RPMI7951 (cell line): ENCODE data around the gene ORMDL2. TPM values are rescaled to one million over a fixed set of nuclear protein-coding genes. Genes with fewer than 3 reads are reported as not detected.
"Not testable (repeated sequence)": the region's sequence is repeated elsewhere in the genome, so short reads cannot be mapped to it uniquely, and the experiment has no call there.

Experiments used
- DNase-seq: peaks from one replicate; pipeline ENCODE4 v3.0.0-alpha.2; 2012; ENCODE audit warnings: low read depth
- total RNA-seq: library from RNA; depleted of rRNA; stranded (reverse); fragments of >200 nt; shearing (Covaris generic); gene quantifications from 2 replicates; pipeline ENCODE4 v1.2.3, GENCODE V29; 2014

The ORMDL2 gene
- total RNA-seq, 1 experiment from 2014 or later, result 37.1 TPM

- no peak for DNase-seq
These were observed 10.5 kb downstream of the ORMDL2 start for GRCh38 chr12:55828357-55828756.

DNA sequence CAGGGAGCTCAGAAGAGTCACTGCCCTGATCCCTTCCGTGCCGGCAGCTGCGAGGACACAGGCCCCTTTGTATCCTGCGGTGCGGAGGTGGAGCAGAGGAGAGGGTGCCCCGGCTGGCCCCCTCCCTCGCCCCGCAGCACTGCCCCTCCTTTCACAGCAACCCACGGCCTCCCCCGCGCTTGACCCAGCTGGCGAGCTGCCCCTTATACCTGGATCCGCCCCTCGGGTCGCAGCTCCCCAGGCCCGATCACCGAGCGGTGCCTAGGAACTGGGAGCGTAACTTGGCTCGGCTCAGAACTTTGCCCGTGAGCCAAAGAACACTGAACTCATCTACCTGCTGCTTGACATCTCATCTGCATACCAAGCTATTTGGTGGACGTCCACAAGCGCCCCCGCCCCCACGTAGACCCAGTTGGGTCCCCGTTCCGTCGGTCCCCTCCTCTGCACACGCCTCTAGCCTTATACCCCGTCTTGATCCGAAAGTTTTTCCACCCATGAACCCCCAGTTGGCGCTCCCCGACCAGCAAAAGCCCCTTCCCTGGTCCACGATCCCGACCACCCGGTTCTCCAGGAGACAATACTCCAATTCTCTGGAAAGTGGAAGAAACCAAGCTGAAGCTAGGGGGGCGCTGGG lies 12.2 kb downstream of the ORMDL2 start:
- DNase-seq, result no peak

DNA sequence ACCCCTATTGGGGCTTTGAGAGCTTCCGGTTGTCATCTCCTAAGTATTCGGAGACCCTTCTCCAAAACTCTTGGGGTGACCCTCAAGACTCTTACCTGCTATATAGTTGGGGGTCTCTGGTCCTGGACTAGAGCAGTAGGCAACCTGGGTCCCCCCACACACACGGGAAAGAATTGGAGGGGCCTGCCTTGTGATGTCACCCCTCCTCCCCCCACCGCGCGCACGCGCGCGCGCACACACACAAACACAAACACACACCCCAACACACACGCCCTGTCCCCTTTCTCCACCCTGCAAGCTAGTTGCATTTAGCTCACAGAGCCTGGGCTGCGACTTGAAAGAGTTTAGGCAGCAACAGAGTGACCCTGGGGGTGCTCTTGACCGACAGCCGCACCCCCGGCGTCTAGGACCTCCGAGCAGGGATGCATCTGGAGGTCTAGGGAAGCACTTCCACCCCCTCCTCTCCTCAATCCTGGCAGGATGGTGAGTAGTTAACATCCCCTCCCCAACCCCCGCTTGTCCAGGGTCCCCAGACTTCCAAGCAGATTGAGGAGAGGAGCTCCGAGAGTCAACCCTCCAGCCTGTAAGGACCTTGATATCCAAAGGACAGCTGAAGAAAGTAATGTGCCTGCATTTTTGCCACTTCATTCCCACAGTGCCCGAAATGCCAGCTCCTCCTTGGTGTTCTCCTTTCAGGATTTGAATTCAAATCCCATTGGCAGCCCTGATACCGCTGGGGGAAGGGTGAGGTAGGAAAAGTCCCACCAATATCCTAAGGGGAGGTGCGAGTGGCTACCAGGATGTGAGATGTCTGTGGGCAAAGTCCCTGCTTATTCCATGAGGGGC lies 13.0 kb downstream of the ORMDL2 start:
- DNase-seq, result peak; percentile 60

GRCh38 chr12:55831447-55831815 lies 13.6 kb downstream of the ORMDL2 start:
- DNase-seq, result no peak

- DNase-seq, result no peak
These were observed 15.2 kb downstream of the ORMDL2 start for GRCh38 chr12:55833056-55833455.

- DNase-seq, result not testable (repeated sequence)
These were observed 16.6 kb downstream of the ORMDL2 start for GRCh38 chr12:55834400-55834799.

DNA sequence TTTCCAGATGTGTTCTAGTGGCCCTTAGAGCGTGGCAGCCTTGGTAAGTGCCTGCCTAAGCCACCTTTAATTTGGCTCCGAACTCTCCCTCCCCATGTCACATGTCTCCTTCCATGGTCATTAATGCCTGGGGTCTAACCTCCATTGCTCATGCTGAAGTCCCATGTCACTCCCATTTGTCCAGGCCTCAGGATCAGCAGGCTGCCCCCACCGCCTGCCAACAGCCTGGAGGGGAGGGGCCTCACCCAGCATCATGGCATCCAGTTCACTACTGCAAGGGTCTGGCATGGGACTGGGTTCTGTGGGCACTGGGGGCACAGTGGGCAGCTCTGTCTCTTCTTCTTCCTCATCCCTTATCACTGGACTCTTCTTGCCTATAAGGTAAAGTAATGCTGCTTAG lies 20.5 kb downstream of the ORMDL2 start:
- no peak for DNase-seq

DNA sequence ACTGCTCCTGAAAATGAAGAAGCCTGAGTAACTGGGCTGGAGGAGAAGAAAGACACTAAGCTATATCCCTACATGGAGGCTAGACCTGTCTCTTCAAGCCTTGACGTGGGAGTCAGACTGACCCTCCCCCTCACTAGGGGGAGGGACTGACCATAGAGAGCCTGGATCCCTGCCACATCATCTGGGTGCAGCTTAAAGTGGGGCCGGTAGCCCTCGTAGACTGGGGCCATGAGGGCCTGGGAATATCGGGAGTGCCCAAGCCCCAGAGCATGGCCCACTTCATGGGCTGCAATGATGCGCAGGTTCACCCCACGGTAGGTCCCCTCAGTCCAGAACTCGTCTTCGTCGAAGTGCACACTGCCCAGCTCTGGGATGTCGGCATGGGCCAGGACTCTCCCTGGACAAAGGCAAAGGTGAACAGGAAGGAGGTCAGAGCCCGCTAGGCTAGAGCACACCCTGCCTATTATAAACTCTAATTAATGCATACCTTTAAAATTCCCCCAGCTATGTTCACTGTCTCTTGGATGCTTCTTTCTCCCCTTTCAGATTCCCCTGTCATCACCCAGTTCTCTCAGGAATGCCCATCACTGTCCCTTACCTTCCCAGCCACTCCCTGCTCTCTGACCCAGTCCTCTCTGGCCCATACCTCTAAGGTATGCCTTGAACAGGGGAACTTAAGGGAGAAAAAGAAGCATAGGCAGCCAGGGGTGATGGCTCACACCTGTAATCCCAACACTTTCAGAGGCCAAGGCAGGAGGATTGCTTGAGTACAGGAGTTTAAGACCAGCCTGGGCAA lies 21.7 kb downstream of the ORMDL2 start:
- DNase-seq, result no peak

- no peak for DNase-seq
These were observed 22.9 kb downstream of the ORMDL2 start for GRCh38 chr12:55840581-55841351.

GRCh38 chr12:55842681-55843429 lies 25.0 kb downstream of the ORMDL2 start, which contains the start of gene MMP19:
Gene MMP19 (minus strand): TSS chr12:55842936. CDS start chr12:55842830, 106 bp downstream.
- DNase-seq, result peak; percentile 71

DNA sequence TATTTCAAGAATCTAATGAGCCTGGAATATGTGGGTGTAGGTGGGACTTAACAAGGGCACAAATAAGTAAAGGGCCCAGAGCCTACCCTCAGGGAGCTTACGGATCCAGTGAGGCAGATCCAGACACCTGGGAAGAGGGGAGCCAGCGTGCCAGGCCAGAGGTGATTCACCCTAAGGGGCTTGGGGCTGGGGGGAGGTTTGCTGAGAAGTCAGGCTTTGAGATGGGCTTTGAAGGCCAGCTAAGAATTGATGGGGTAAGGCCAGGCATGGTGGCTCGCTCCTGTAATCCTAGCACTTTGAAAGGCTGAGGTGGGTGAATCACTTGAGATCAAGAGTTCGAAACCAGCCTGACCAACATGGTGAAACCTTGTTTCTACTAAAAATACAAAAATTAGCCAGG lies 25.6 kb downstream of the ORMDL2 start:
- DNase-seq, result no peak

- DNase-seq, result no peak
These were observed 27.1 kb downstream of the ORMDL2 start for GRCh38 chr12:55844961-55845360.

DNA sequence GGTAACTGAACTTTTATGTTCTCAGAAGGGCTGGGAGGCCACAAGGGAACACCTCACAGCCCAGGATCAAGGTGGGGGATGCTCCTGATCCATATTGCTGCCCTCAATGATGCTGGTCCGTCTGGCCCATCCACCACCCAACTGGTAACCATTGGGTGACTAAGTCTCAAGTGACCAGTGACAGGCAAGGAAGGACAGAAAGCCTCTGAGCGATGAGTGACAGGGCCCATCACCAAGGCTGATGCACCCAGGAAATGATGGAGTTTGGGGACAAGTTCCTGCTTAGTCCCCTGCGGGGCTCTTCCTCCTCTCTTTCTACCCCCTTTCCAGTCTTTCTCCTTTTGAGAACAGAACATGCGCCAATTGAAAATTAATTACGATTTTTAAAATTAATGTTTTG lies 27.5 kb downstream of the ORMDL2 start:
- no peak for DNase-seq

DNA sequence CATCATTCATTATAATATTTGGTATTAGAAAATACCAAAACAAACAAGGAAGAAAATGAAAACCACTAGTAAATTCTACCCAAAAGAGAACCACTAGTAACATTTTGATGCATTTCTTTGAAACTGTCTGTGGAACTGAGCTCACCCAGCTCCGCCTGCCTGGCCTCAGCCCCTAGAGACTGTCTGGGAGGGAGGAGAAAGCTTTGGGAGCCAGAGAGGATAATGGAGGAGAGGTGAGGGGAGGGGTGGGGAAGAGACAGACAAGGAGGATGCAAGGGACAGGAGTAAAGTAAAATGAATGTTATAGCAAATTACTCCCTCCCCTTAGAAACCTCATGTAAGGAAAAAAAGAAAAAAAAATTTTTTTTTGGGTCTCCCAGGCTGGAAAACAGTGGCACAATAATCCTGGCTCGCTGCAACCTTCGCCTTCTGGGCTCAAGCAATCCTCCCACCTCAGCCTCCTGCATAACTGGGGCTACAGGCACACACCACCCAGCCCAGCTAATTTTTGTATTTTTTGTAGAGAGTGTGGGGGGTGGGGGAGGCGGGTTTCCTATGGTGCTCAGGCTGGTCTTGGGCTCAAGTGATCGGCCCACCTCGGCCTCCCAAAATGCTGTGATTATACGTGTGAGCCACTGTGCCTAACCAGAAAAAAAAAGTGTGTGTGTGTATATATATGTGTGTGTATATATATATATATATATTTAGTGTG lies 28.1 kb downstream of the ORMDL2 start:
- DNase-seq, result no peak

GRCh38 chr12:55847033-55847432 lies 29.2 kb downstream of the ORMDL2 start:
- DNase-seq, result peak; percentile 80

DNA sequence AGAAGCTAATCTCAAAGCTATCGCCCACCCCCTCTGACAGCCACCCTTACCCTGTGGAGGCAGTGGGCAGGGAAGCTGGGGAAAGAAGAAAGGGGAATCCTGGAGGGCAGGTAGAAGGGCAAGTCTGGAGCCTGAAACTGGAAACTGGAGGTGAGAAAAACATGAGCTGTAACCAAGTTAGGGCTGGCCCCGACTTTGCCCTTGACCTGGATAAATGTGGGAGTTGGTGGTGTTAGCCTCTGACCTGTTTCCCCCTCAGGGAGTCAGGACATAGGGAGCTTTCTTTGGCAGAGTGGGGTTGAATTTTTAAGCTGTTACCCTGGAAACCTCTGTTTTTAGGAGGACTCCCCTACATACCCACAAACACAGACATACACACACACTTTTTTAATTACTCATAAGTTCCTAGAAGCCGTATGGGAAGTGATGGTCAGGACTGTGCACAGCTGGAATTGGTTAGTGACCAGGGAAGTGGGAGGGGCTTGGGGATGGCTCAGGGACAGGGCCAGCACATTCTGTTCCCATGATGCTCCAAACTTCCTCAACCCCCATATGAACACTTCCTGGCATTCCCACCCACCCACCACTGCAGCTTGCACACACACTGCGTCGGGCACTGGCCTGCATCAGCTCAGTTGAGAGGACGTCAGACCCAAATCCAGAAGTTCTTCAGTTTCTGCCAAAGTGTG lies 29.9 kb downstream of the ORMDL2 start:
- peak; percentile 98 for DNase-seq

DNA sequence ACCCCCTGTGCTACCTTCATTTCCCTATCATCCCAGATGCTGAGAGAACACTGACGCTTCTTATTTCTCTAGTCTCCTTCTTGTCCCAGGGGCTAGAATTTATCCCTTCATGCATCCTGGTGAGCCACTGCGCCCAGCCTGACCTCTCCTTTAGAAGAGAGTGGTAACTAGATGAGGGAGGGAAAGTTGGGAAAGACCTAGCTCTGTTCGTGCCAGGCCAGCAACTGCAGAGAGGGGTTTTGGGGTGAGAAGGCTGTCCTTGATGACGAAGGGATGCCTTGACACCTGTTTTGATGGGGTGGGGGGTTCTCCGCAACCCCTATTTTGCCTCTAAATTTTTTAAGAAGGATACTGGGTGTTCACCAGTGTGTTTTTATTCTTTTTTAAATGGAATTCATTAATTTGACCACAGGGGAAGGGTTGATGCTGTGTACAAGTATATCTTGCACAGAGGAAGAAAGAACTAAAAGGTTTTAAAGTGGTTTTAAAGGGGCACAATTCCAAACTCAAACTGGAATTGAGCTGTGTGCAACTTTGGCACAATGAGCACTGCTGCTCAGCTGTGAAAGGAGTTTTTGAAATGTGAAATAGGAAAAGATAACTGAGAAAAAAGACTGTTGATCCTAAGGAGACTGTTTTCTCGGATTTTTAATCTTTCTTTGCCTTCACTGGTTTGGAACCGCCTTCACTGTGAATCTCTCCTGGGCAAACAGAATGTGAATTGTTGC lies 31.9 kb downstream of the ORMDL2 start:
- DNase-seq, result no peak

- DNase-seq, result no peak
These were observed 32.6 kb downstream of the ORMDL2 start for GRCh38 chr12:55850401-55850800.

DNA sequence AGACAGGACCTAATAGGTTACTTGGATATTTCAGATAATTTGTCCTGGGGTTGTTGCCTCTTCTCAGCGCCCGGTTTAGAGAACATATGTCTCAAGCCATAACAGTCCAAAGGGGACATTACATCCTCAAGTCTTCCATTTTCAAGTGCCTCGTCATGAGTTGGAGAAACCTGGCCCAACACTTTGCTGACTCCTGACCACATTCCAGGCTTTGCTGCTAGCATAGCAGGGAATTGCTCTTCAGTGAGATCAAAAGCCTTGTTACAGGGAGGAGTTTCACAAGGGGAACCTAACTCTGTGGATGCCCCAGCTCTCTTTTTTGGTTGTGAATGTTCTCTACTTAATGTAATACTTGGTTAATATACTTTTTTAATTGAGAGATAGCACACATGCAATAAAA lies 33.1 kb downstream of the ORMDL2 start:
- DNase-seq, result no peak
